Skeletal muscle tissue (tissue), 4 donors: Measurements from ENCODE around the gene ZNF280C. TPM values are rescaled to one million over a fixed set of nuclear protein-coding genes. Genes with fewer than 3 reads are reported as not detected.
"Not testable (repeated sequence)": the region's sequence is repeated elsewhere in the genome, so short reads cannot be mapped to it uniquely, and the experiment has no call there.

ENCODE experiments used
- H3K27ac ChIP-seq: one replicate; pipeline ENCODE4 v1.7.0; 2013; ENCODE audit warnings: mild to moderate bottlenecking, low read depth, low read length, inconsistent platforms
- H3K27me3 ChIP-seq, 3 donors: one replicate each; pipeline ENCODE4 v1.7.0; 2013; ENCODE audit warnings: low read length in 3 of 3; ENCODE audit not compliant: control insufficient read depth in 3 of 3, insufficient read depth in 3 of 3
- H3K36me3 ChIP-seq, 3 donors: one replicate each; pipeline ENCODE4 v1.7.0; 2013; ENCODE audit warnings: low read length in 3 of 3; ENCODE audit not compliant: control insufficient read depth in 3 of 3, insufficient read depth in 3 of 3
- H3K4me1 ChIP-seq, 3 donors: one replicate each; pipeline ENCODE4 v1.7.0; 2013; ENCODE audit warnings: low read length in 3 of 3, mild to moderate bottlenecking in 3 of 3; ENCODE audit not compliant: control insufficient read depth in 3 of 3, insufficient read depth in 3 of 3
- H3K4me3 ChIP-seq, 3 donors: one replicate each; pipeline ENCODE4 v1.7.0; 2013; ENCODE audit warnings: low read length in 3 of 3
- H3K9ac ChIP-seq, 3 donors: one replicate each; pipeline ENCODE4 v1.7.0; 2013; ENCODE audit warnings: low read length in 3 of 3, mild to moderate bottlenecking in 3 of 3, moderate library complexity in 2 of 3, low read depth in 1 of 3
- H3K9me3 ChIP-seq, 3 donors: one replicate each; pipeline ENCODE4 v1.7.0; 2013; ENCODE audit warnings: low read length in 3 of 3; ENCODE audit not compliant: control insufficient read depth in 3 of 3
- total RNA-seq: library from RNA; depleted of rRNA; stranded (reverse); fragments of >200 nt; gene quantifications from one replicate; pipeline ENCODE4 v1.2.3, GENCODE V29; 2014
- donor health status: Osteomylitis.

ZNF280C gene
- total RNA-seq, 1 donor from 2014 or later, result 5.7 TPM

DNA sequence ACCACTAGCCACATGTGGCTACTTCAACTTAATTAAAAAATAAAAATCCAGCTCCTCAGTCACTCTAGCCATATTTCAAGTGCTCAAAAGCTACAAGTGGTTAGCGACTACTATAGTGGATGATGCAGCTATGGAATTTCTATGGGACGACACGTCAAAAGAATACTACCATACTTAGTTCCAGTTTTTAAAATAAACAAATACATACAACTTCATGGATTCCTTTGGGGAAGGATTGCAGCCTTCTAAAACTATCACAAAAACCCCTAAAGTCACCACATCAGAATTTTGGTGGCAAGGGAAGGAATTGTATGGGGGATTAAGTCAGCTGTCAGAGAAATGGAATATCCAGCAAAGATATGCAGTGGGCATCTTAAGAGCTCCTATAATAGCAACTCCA, 6.5 kb downstream of the ZNF280C start:
- H3K27me3 ChIP-seq, result no peaks in the 10 kb centered on the region
- no peak overlapping the region for H3K9ac ChIP-seq
- H3K36me3 ChIP-seq, result no peaks in the 10 kb centered on the region
- H3K9me3 ChIP-seq, result no peaks in the 10 kb centered on the region
- H3K4me3 ChIP-seq, result no peak overlapping the region
- H3K27ac ChIP-seq, result no peak overlapping the region
- peaks cover 0 to 2% (median 0%) of the 10 kb centered on the region in 3 donors for H3K4me1 ChIP-seq

DNA sequence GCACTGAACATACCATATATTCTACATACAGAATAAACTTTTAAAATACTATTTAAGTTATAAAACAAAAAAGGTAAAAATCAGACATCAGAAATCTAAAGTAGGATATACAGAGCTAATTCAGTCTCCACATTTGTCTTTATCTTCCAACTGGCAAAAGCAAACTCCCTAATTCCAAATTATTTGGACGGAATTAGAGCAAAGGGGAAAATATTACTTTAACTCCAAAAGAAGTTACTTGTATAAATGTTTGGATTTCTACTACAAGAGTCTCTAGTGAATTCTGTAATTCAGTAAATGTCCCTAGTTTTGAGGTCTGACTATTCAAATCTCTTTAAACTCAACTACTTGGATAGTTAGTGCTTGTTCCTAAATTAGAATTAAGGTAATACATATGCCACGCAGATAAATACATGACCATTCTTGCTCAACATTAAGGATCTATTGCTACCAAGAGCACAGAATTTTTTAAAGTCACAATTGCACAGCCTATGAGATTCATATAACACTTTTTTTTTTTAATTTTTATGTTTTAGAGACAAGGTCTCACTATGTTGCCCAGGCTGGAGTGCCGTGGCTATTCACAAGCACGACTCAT, 7.3 kb downstream of the ZNF280C start:
- no peaks in the 10 kb centered on the region for H3K27me3 ChIP-seq
- no peaks in the 10 kb centered on the region for H3K9me3 ChIP-seq
- peak overlapping the region; percentile 31 for H3K27ac ChIP-seq
- H3K4me3 ChIP-seq, result no peak overlapping the region
- no peaks in the 10 kb centered on the region for H3K36me3 ChIP-seq
- peaks cover 0 to 2% (median 0%) of the 10 kb centered on the region in 3 donors for H3K4me1 ChIP-seq
- H3K9ac ChIP-seq, result no peak overlapping the region

DNA sequence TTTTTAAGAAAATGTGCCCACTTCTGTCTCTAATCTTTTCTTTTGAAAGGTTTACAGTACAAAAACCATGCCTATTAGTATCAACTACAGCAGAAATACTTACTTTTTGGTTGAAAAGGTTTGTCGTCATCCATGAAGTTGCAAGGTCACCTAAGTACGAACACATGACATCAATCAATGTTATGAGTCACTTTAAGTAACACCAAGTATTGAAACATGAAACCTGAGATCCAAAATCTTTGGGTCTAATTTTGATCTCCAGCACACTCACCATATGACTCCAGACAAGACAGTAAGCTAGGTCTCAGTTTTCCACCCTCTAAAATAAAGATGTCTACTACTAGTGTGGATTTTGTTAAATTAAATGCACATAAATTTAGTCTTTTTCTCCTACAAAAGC, 8.4 kb downstream of the ZNF280C start:
- Histone ChIP-seq H3K9me3 (no peaks in the 10 kb centered on the region), H3K36me3 (no peaks in the 10 kb centered on the region), H3K4me3 (no peak overlapping the region), H3K27me3 (no peaks in the 10 kb centered on the region), H3K27ac (no peak overlapping the region), H3K9ac (no peak overlapping the region), H3K4me1 (peaks cover 0 to 2% (median 0%) of the 10 kb centered on the region in 3 donors)

GRCh38 chrX:130253916-130254315, 14.8 kb downstream of the ZNF280C start:
- Histone ChIP-seq H3K4me1 (no peaks in the 10 kb centered on the region), H3K27ac (no peak overlapping the region)

GRCh38 chrX:130251671-130252070, 17.0 kb downstream of the ZNF280C start:
- Histone ChIP-seq H3K27ac (no peak overlapping the region), H3K27me3 (peaks cover 0 to 7% (median 0%) of the 10 kb centered on the region in 3 donors), H3K9me3 (no peaks in the 10 kb centered on the region), H3K36me3 (no peaks in the 10 kb centered on the region), H3K4me3 (no peak overlapping the region), H3K9ac (no peak overlapping the region), H3K4me1 (no peaks in the 10 kb centered on the region)

More at GRCh38 chrX:130253916-130254315, 14.8 kb downstream of the ZNF280C start:
- Histone ChIP-seq H3K4me3 (no peak overlapping the region), H3K27me3 (no peaks in the 10 kb centered on the region), H3K9me3 (no peaks in the 10 kb centered on the region), H3K9ac (no peak overlapping the region), H3K36me3 (no peaks in the 10 kb centered on the region)

GRCh38 chrX:130247996-130248395, 20.7 kb downstream of the ZNF280C start:
- H3K4me1 ChIP-seq, result no peaks in the 10 kb centered on the region
- peaks cover 0 to 7% (median 0%) of the 10 kb centered on the region in 3 donors for H3K27me3 ChIP-seq
- H3K4me3 ChIP-seq, result no peak overlapping the region
- H3K9me3 ChIP-seq, result no peaks in the 10 kb centered on the region
- H3K27ac ChIP-seq, result no peak overlapping the region
- no peak overlapping the region for H3K9ac ChIP-seq
- H3K36me3 ChIP-seq, result peaks cover 0 to 5% (median 0%) of the 10 kb centered on the region in 3 donors

DNA sequence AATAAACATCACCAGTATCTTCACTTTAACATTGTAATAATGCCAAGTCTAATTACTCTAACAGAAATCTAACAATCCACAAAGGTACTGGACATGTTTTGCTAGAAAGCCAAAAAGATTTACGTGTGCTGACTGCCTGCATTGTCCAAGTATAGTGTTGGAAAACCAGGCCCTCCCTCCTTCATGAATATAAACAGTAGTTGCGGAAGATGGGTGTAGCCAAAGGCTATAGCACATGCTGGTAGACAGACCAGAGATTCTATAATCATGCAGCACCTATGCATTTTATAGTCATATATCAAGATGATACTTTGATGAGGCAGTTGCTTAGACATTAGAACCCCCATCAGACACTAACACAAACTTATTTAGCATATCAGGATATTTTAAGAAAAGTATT, 22.6 kb downstream of the ZNF280C start:
- Histone ChIP-seq H3K27me3 (peaks cover 0 to 7% (median 0%) of the 10 kb centered on the region in 3 donors), H3K9ac (no peak overlapping the region), H3K27ac (no peak overlapping the region), H3K4me3 (no peak overlapping the region), H3K36me3 (peaks cover 2 to 8% (median 4%) of the 10 kb centered on the region in 3 donors), H3K4me1 (no peaks in the 10 kb centered on the region), H3K9me3 (no peaks in the 10 kb centered on the region)

DNA sequence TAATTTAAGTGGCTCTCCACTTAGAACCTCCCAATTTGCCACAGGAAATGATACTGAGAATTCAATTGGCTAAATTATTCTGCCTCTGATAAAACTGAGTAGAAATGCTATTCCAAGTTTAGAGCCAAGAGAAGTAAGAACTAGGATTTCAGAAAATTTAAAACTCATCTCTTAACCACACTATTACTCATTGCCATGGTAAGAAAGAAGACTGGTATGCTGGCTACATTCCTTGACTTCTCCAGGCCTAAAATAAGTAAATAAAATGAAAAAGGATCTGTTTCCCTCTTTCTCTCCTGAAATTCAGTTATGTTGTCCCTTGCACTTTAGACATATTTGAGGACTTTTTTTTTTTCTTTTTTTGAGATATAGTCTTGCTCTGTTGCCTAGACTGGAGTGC, 23.3 kb downstream of the ZNF280C start:
- Histone ChIP-seq H3K27me3 (peaks cover 0 to 7% (median 0%) of the 10 kb centered on the region in 3 donors), H3K27ac (no peak overlapping the region), H3K4me1 (no peaks in the 10 kb centered on the region), H3K9me3 (no peaks in the 10 kb centered on the region), H3K4me3 (no peak overlapping the region), H3K36me3 (peaks cover 2 to 8% (median 4%) of the 10 kb centered on the region in 3 donors), H3K9ac (no peak overlapping the region)

GRCh38 chrX:130231184-130231583, 37.5 kb downstream of the ZNF280C start:
- H3K9ac ChIP-seq, H3K27me3 ChIP-seq, H3K9me3 ChIP-seq, H3K36me3 ChIP-seq, H3K4me1 ChIP-seq, H3K4me3 ChIP-seq, H3K27ac ChIP-seq: not testable (repeated sequence)

DNA sequence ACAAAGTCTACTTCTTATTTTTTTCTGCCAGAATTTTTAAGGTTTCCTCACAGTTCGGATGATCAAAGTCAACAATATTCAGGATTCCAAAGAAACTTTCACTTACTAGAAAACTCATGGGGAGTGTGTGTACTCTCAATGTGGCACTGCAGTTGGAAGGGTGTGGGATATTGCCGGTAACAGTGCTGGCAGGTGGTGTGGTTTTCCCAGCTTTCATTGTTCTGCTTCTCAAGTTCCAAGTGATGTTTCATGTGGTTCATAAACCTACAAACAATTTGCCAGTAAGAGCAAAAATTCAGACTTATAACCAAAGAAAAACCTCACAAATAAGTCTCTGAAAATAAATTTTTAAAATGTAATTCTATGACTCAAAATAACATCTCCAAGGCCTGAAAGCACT, 39.8 kb downstream of the ZNF280C start:
- Histone ChIP-seq H3K9ac (no peak overlapping the region), H3K4me1 (no peaks in the 10 kb centered on the region), H3K27me3 (no peaks in the 10 kb centered on the region), H3K36me3 (peaks cover 0 to 5% (median 0%) of the 10 kb centered on the region in 3 donors), H3K27ac (no peak overlapping the region), H3K9me3 (no peaks in the 10 kb centered on the region), H3K4me3 (no peak overlapping the region)
